Hepatocyte (in vitro differentiated cells): Measurements from ENCODE around the gene SMS. TPM values are rescaled to one million over a fixed set of nuclear protein-coding genes. Genes with fewer than 3 reads are reported as not detected.
A peak's percentile ranks its signal among the peaks of the same experiment; 100 is the strongest.

Experiments used
- DNase-seq: peaks from one replicate; pipeline ENCODE4 v3.0.0-alpha.2; 2016; ENCODE audit warnings: low spot score
- H2AFZ ChIP-seq: fragments of 200-600 bp; sonication (generic); 2 replicates; pipeline ENCODE4 v1.6.0; 2016; ENCODE audit warnings: antibody characterized with exemption, mild to moderate bottlenecking
- H3K27ac ChIP-seq: fragments of 200-600 bp; sonication (generic); 2 replicates; pipeline ENCODE4 v1.5.1; 2016; ENCODE audit warnings: mild to moderate bottlenecking
- H3K27me3 ChIP-seq: fragments of 200-600 bp; sonication (generic); 2 replicates; pipeline ENCODE4 v1.6.1; 2016
- H3K36me3 ChIP-seq: fragments of 200-600 bp; sonication (generic); replicated peaks from 2 replicates; pipeline ENCODE4 v1.5.1; 2016; ENCODE audit warnings: low read depth; ENCODE audit not compliant: insufficient read depth
- H3K4me1 ChIP-seq: fragments of 200-600 bp; sonication (generic); 2 replicates; pipeline ENCODE4 v1.5.1; 2016; ENCODE audit warnings: mild to moderate bottlenecking, moderate library complexity; ENCODE audit not compliant: insufficient read depth
- H3K4me2 ChIP-seq: fragments of 200-600 bp; sonication (generic); 2 replicates; pipeline ENCODE4 v1.6.0; 2016
- H3K4me3 ChIP-seq: fragments of 200-600 bp; sonication (generic); 2 replicates; pipeline ENCODE4 v1.5.1; 2016; ENCODE audit warnings: mild to moderate bottlenecking
- H3K79me2 ChIP-seq: fragments of 200-600 bp; sonication (generic); 2 replicates; pipeline ENCODE4 v1.6.0; 2017; ENCODE audit warnings: mild to moderate bottlenecking
- H3K9me2 ChIP-seq: fragments of 200-600 bp; sonication (generic); replicated peaks from 2 replicates; pipeline ENCODE4 v1.6.0; 2017; ENCODE audit warnings: mild to moderate bottlenecking; ENCODE audit not compliant: insufficient read depth
- H3K9me3 ChIP-seq: fragments of 200-600 bp; sonication (generic); 2 replicates; pipeline ENCODE4 v1.5.1; 2016; ENCODE audit warnings: low read depth, mild to moderate bottlenecking
- H4K20me1 ChIP-seq: fragments of 200-600 bp; sonication (generic); 2 replicates; pipeline ENCODE4 v1.6.0; 2016; ENCODE audit warnings: mild to moderate bottlenecking; ENCODE audit not compliant: insufficient read depth, poor library complexity, severe bottlenecking
- CTCF ChIP-seq: fragments of 200-600 bp; sonication (generic); IDR thresholded peaks from 2 replicates; pipeline ENCODE4 v1.5.1; 2016; ENCODE audit warnings: antibody characterized with exemption, mild to moderate bottlenecking; ENCODE audit not compliant: poor library complexity
- EZH2 ChIP-seq: fragments of 200-600 bp; sonication (generic); IDR thresholded peaks from 2 replicates; pipeline ENCODE4 v1.6.1; 2016; ENCODE audit warnings: antibody characterized with exemption, mild to moderate bottlenecking, borderline replicate concordance
- EZH2phosphoT487 ChIP-seq: fragments of 200-600 bp; sonication (generic); IDR thresholded peaks from one replicate; pipeline ENCODE4 v1.6.1; 2018; ENCODE audit warnings: antibody characterized with exemption, mild to moderate bottlenecking, low read depth, moderate library complexity; ENCODE audit not compliant: unreplicated experiment, severe bottlenecking
- WGBS: methylation state at CpG from one replicate; pipeline ENCODE4 v1.1.6; 2016; ENCODE audit warnings: low lambda C conversion rate; ENCODE audit errors: missing lambda C conversion rate; 5-methylcytosine and 5-hydroxymethylcytosine counted together
- polyA plus RNA-seq: library from polyadenylated mRNA; unstranded; fragments of >200 nt; fragmentation: Nextera tagmentation; extraction: Ambion mirVana; gene quantifications from 2 replicates; pipeline ENCODE4 v1.2.1, GENCODE V29; 2016
- total RNA-seq: library from RNA; depleted of rRNA; stranded (reverse); fragments of >200 nt; gene quantifications from 2 replicates; pipeline ENCODE4 v1.2.3, GENCODE V29; 2014

The SMS gene
- total and polyA plus RNA-seq, 2 experiments from 2014 or later = 70.1 to 80.9 TPM

GRCh38 chrX:21926116-21926515 is 14.4 kb upstream of the SMS start:
- Histone ChIP-seq H3K79me2 (no peaks in the 10 kb centered on the region), H3K4me2 (peak overlapping the region; percentile 23), H3K9me3 (no peaks in the 10 kb centered on the region), H3K27ac (peak overlapping the region; percentile 55), H3K4me3 (no peak overlapping the region), H3K4me1 (no peaks in the 10 kb centered on the region), H3K9me2 (no peaks in the 10 kb centered on the region), H4K20me1 (no peaks in the 10 kb centered on the region), H2AFZ (no peak overlapping the region), H3K36me3 (no peaks in the 10 kb centered on the region), H3K27me3 (no peaks in the 10 kb centered on the region)
- 60% methylated on average over 3 of the region's 3 CpGs for WGBS
- no peak for TF ChIP-seq EZH2phosphoT487
- no peak for TF ChIP-seq CTCF
- TF ChIP-seq EZH2 = no peak
- DNase-seq = no peak

GRCh38 chrX:21926527-21927278 is 13.8 kb upstream of the SMS start:
- DNase-seq = peak; percentile 60
- WGBS = 54% methylated on average over 6 of the region's 6 CpGs
- no peaks in the 10 kb centered on the region for H3K9me2 ChIP-seq
- H3K36me3 ChIP-seq = no peaks in the 10 kb centered on the region
- peak overlapping the region; percentile 55 for H3K27ac ChIP-seq
- H2AFZ ChIP-seq = no peak overlapping the region
- H3K4me2 ChIP-seq = peak overlapping the region; percentile 23
- H3K9me3 ChIP-seq = no peaks in the 10 kb centered on the region
- H3K79me2 ChIP-seq = no peaks in the 10 kb centered on the region
- no peaks in the 10 kb centered on the region for H3K27me3 ChIP-seq
- H4K20me1 ChIP-seq = no peaks in the 10 kb centered on the region
- no peak overlapping the region for H3K4me3 ChIP-seq
- H3K4me1 ChIP-seq = no peaks in the 10 kb centered on the region
- TF ChIP-seq EZH2 (no peak), EZH2phosphoT487 (no peak), CTCF (no peak)

- Histone ChIP-seq H3K9me2 (no peaks in the 10 kb centered on the region), H3K79me2 (no peaks in the 10 kb centered on the region), H3K27ac (no peak overlapping the region), H3K4me2 (no peak overlapping the region), H3K36me3 (no peaks in the 10 kb centered on the region), H4K20me1 (no peaks in the 10 kb centered on the region), H3K27me3 (no peaks in the 10 kb centered on the region), H2AFZ (no peak overlapping the region), H3K4me1 (no peaks in the 10 kb centered on the region), H3K9me3 (no peaks in the 10 kb centered on the region), H3K4me3 (no peak overlapping the region)
- WGBS = 71% methylated on average over 4 of the region's 4 CpGs
- no peak for DNase-seq
- TF ChIP-seq EZH2 (no peak), CTCF (no peak), EZH2phosphoT487 (no peak)
These were observed 11.3 kb upstream of the SMS start for GRCh38 chrX:21929209-21929608.
